GM12873 (cell line): Measurements from ENCODE around the gene INPP4A.
A peak's percentile ranks its signal among the peaks of the same experiment; 100 is the strongest.

ENCODE experiments used
- TF ChIP-seq, protein P1 (sequence below): IDR thresholded peaks from 2 replicates; pipeline ENCODE4 v1.5.1; 2012; ENCODE audit warnings: low read depth, mild to moderate bottlenecking, moderate library complexity, low read length, control low read depth; ENCODE audit not compliant: insufficient read depth; ENCODE audit errors: missing control alignments

INPP4A gene

GRCh38 chr2:98444436-98445176 lies at the start of gene INPP4A:
INPP4A (plus strand) TSS chr2:98444858; CDS start chr2:98520049, 75,191 bp downstream.
- TF ChIP-seq, protein P1, sequence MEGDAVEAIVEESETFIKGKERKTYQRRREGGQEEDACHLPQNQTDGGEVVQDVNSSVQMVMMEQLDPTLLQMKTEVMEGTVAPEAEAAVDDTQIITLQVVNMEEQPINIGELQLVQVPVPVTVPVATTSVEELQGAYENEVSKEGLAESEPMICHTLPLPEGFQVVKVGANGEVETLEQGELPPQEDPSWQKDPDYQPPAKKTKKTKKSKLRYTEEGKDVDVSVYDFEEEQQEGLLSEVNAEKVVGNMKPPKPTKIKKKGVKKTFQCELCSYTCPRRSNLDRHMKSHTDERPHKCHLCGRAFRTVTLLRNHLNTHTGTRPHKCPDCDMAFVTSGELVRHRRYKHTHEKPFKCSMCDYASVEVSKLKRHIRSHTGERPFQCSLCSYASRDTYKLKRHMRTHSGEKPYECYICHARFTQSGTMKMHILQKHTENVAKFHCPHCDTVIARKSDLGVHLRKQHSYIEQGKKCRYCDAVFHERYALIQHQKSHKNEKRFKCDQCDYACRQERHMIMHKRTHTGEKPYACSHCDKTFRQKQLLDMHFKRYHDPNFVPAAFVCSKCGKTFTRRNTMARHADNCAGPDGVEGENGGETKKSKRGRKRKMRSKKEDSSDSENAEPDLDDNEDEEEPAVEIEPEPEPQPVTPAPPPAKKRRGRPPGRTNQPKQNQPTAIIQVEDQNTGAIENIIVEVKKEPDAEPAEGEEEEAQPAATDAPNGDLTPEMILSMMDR, result peak; percentile 12

GRCh38 chr2:98395977-98396376 lies 48.7 kb upstream of the INPP4A start:
- TF ChIP-seq, protein P1, result no peak

DNA sequence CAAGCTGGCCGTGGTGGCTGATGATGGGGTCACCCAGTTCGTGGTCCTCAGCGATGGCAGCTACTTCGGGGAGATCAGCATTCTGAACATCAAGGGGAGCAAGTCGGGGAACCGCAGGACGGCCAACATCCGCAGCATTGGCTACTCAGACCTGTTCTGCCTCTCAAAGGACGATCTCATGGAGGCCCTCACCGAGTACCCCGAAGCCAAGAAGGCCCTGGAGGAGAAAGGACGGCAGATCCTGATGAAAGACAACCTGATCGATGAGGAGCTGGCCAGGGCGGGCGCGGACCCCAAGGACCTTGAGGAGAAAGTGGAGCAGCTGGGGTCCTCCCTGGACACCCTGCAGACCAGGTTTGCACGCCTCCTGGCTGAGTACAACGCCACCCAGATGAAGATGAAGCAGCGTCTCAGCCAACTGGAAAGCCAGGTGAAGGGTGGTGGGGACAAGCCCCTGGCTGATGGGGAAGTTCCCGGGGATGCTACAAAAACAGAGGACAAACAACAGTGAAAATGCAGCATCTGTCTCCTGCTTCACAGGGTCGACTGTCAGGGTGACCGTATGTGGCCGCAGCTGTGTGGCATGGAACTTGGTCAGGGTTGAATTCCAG lies 47.8 kb upstream of the INPP4A start:
- TF ChIP-seq, protein P1, result no peak

- TF ChIP-seq, protein P1, result no peak
These were observed 45.5 kb upstream of the INPP4A start for GRCh38 chr2:98399140-98399539.

GRCh38 chr2:98403878-98404277 lies 40.8 kb upstream of the INPP4A start:
- TF ChIP-seq, protein P1, result no peak

GRCh38 chr2:98404556-98405250 lies 40.0 kb upstream of the INPP4A start:
- TF ChIP-seq, protein P1, result no peak

GRCh38 chr2:98405301-98405700 lies 39.4 kb upstream of the INPP4A start:
- TF ChIP-seq, protein P1, result no peak
